Measurements from ENCODE around the gene CEP57.

DNA sequence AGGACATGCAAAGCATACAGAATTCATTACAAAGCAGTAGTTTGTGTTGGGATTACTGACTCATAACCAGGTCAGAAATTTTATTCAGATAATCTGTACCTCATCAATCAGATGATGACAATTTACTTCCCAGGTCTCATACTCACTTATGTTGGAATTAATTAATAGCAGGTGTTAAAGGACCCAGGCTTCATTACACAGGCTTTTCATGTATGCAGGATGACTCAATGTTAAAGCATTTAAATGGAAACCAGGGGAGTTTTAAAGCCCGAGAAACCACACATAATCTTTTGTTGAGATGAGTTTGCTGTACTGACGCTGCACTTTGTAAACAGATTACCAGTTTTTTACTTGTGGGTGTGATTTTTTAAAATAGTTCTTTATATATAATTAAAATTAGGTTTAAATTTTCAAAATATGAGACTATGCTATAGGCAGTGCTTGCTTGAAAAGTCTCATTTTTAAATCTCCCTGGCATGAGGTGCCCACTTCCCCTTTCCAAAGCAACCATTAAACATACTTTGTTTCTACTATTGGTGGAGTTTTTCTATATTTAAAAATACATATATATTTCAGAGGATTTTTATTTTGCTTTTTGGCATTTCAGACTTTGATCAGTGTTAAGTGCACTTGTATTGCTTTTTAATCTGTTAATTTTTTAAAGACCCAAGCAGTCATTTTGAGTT, 41.0 kb downstream of the CEP57 start:
- TF ChIP-seq, protein P1, sequence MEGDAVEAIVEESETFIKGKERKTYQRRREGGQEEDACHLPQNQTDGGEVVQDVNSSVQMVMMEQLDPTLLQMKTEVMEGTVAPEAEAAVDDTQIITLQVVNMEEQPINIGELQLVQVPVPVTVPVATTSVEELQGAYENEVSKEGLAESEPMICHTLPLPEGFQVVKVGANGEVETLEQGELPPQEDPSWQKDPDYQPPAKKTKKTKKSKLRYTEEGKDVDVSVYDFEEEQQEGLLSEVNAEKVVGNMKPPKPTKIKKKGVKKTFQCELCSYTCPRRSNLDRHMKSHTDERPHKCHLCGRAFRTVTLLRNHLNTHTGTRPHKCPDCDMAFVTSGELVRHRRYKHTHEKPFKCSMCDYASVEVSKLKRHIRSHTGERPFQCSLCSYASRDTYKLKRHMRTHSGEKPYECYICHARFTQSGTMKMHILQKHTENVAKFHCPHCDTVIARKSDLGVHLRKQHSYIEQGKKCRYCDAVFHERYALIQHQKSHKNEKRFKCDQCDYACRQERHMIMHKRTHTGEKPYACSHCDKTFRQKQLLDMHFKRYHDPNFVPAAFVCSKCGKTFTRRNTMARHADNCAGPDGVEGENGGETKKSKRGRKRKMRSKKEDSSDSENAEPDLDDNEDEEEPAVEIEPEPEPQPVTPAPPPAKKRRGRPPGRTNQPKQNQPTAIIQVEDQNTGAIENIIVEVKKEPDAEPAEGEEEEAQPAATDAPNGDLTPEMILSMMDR (IDR thresholded peaks at IDR 0.05) = no peak
- no peak for TF ChIP-seq POLR2A (IDR thresholded peaks at IDR 0.05)

All from esophagus squamous epithelium (tissue), 4 donors.